GM18517 (cell line): ENCODE data around the gene LDLRAD4.

ENCODE experiments used
- ATAC-seq: cut with Tn5 transposase; IDR thresholded peaks from one replicate; pipeline ENCODE4 v1.9.1; 2021; ENCODE audit warnings: mild to moderate bottlenecking, moderate library complexity; ENCODE audit not compliant: unreplicated experiment

The LDLRAD4 gene

GRCh38 chr18:13440277-13441248 is 222.0 kb downstream of the LDLRAD4 start:
- ATAC-seq: no peak

DNA sequence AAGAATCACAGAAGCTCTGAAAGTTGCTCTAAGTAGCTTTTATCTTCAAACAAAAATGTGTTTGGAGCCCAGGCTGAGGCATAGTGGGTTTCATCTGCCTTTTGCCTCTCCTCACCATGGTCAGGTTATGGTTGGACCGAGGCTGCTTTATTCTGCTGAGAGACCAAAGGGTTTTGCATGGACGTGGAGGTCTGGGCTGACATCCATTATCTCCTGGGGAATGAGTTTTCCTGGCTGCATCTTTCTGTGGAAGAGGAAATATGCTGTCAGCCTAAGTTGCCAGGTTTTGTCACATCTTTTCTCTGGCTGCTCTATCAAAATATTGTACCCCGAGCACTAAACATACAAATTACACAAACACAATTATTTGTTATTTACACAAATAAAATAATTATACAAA is 223.2 kb downstream of the LDLRAD4 start:
- no peak for ATAC-seq

DNA sequence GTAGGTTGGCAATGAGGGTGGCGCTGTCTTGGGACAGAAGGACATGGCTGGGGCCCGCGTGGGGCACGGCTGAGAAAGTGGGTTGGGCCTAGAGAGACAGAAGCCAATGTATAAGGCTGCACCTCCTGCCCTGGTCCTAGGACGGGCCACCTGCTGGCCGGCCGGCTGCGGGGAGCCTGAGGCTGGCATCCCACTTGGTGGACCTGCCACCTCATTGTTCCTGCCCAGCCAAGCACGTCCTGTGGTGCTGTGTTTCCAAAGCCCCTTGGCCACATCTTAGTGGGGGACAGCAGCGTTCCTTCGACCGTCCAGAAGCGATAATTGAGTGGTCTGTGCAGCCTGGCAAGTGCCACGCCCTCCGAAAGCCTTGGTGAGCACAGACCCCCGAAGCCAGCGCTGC is 223.9 kb downstream of the LDLRAD4 start:
- no peak for ATAC-seq

DNA sequence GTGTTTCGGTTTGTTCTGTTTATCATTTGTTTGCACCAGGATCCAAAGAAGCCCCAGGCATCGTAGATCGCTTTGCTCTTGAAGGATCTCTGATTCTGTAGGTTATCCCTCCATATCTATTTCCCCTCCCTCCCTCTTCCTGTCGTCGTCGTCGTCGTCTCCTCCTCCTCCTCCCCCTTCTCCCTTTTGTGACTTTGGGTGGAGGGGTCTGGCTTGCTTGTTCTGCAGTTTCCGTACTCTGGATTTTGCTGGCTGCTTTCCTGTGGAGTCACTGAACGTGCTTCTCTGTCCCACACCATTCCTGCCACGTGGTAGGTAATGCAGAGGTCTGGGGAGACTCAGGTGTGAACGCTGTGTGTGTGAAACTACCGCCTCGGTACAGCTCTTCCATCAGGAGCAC is 225.0 kb downstream of the LDLRAD4 start:
- ATAC-seq: no peak

DNA sequence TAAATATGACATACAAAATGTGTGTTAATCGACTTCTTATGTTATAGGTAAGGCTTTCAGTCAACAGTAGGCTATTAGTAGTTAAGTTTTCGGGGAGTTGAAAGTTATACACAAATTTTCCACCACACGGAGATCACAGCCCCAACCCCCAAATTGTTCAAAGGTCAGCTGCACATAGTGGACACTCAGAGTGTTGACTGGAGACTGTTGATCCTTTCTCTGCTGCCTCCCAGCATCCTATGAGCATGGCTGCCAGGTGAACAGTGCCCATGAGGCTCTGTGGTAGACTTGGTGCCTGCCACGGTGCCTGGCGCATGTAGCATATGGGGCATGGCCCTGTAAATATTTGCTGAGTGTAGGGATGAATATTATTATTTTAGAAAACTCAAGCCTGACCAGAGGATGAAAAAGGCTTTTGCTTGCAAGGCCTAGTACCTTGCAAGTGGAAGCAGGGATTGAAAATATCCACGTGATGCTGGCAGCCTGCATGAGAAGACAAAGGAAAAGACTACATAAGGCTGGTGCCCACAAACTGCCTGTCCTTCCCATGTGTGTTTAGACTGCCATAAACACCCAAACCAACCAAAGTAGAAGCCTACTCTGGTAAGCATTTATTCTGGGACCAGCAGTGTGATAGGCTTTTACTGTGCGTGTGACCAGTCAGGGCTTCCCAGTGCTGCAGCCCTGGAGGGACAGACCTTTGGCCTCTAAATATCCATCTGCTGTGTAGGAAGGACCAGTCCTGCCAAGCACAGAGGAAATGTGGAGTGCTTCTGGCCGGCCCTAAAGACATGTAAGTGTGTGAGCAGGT is 226.1 kb downstream of the LDLRAD4 start:
- no peak for ATAC-seq

GRCh38 chr18:13445241-13445897 is 226.8 kb downstream of the LDLRAD4 start:
- ATAC-seq: no peak

- no peak for ATAC-seq
These were observed 227.5 kb downstream of the LDLRAD4 start for GRCh38 chr18:13446024-13446423.

- ATAC-seq: no peak
These were observed 228.3 kb downstream of the LDLRAD4 start for GRCh38 chr18:13446610-13447461.

GRCh38 chr18:13447621-13448334 is 229.2 kb downstream of the LDLRAD4 start:
- no peak for ATAC-seq

DNA sequence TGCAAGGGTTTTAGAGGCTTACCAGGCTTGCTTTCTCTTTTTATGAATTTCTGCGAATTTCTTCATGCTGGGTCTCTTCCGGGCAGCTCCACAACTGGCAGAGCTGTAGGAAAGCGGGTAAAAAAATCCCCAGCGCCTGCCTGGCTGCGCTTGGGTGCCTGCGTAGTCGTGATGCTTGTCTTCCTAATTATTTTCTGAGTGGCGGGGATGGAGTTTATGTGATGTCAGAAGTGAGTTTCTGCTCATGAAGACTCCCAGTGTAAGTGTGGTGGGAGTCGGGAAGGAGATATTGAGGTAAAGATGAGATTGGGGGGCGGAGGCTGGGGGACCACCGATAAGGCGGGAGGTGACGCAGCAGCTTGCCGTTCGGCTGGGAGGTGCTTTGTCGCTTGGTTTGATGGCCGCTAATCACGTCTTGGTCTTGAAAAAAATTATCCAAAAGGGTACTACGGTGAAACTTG is 229.8 kb downstream of the LDLRAD4 start:
- no peak for ATAC-seq

DNA sequence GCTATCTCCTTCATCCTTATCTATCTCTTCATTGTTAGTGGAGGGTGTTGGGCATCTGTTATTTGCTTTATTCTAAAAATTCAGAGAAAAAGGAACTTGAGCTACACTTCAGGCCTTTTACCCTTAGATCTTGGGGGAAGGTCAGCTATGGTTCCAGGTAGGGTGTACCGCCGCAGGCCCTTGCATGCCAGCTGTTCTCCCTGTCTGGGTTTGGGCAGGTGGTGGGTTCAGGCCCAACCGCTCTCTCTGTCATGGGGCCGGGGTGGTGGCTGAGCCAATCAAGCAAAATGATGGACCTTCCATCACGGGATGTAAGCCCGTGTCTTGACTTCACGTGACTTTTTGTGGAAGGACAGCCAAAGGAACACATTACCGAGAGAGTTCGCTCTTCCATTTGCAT is 231.1 kb downstream of the LDLRAD4 start:
- no peak for ATAC-seq

DNA sequence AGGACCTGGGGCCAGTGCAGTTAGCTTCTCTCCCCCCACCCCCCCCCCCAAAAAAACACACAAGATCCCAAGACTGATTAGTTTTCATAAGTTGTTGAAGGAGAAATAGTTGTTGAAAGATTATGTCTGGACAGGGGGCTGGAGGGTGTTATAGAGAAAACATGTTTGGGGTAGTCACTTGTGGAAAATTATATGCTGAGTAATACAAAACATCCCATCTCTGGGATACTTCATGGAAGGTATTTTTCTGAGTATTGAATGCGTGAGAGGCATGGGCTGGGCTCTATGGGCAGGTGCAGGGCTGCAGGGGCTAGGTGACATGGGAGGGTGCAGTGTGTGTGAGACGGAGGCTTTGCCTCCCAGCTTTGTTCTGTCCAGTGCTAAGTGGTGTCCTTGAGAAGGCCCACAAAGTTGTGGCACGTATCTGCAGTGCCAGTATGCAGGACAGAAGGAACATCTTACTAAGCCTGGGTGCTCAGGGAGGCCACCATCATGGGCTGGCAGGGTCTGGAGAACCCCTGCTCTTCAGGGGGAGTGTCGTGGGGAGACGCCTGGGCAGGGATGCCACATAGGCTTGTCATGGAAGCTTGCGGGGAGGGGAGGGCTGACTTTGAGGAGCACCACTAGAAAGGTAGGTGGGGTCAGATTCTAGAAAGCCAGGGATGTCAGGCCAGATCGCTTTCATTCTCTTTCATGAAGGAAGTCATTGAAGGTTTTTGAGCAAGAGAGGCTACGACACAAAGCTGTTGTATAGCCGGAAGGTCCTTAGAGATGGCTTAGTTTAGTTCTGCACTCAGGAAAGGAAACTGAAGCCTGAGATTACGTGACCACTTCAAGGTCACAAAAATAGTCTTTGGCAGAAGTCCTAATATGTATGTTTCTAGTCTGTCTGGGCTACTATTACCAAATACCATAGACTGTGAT is 232.0 kb downstream of the LDLRAD4 start:
- ATAC-seq: peak; percentile 57

DNA sequence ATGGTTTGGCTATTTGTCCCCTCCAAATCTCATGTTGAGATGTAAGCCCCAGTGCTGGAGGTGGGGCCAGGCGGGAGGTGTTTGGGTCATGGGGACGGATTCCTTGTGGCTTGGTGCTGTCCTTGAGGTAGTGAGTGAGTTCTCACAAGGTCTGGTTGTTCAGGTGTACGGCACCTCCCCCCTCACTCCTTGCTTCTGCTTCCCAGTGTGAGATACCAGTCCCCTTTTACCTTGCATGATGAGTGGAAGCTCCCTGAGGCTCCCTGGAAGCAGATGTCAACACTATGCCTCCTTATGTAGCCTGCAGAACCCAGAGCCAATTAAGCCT is 232.6 kb downstream of the LDLRAD4 start:
- no peak for ATAC-seq

- no peak for ATAC-seq
These were observed 233.3 kb downstream of the LDLRAD4 start for GRCh38 chr18:13451661-13452387.

- ATAC-seq: no peak
These were observed 233.8 kb downstream of the LDLRAD4 start for GRCh38 chr18:13452388-13452811.

DNA sequence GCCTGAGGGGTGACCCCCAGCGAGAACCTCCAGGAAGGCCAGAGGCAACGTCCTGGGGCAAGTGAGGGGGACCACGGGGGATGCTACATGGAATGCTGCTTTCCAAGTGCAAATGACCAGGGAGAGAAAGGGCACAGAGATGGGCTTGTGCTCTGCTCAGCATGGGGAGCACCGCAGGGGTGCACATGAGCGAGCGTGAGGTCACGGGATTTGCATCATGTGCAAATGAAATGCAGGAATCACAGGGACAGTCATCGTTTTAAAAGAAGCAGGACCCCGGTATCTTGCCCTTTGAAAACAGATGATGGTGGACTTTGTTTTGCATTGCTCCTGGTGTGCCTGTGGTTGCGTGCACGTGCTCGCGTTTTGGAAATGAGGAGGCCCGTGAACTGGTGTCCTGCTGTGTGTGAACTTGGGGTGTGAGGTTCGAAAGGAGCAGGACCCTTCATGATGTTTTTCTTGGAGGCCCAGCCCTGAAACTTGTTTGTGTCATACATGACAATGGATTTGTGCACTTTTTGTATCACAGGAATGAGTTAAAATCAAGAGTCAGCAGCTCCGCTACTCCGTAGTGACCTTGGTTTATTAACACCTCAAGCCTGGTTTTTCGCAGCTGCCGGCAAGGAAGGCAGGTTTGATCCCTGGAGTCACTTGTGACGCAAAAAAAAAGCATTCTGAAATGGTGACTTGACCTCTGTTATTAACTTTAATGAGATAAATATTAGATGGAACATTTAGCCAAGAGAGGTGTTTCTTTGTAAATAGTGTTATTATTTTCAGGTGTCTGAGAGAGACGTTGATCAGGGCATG is 234.5 kb downstream of the LDLRAD4 start:
- ATAC-seq: no peak

- ATAC-seq: no peak
These were observed 235.2 kb downstream of the LDLRAD4 start for GRCh38 chr18:13453714-13454113.
